Astrocyte of the spinal cord (primary cell): ENCODE data around the gene TTLL4.

Source experiments
- DNase-seq: peaks from one replicate; pipeline ENCODE4 v3.0.0; 2011; ENCODE audit warnings: low read depth, low spot score
- H3K4me3 ChIP-seq: 2 replicates; pipeline ENCODE4 v1.5.1; 2011; ENCODE audit warnings: low read depth, mild to moderate bottlenecking, low read length, moderate library complexity
- in situ Hi-C: cut with HindIII; loops from 2 replicates; pipeline ENCODE4 v1.10.0; 2017; ENCODE audit warnings: low sequenced_read_pairs
- TF ChIP-seq, protein P1 (sequence below): IDR thresholded peaks from 2 replicates; pipeline ENCODE4 v1.5.1; 2012; ENCODE audit warnings: low read depth, mild to moderate bottlenecking, low read length, inconsistent platforms

TTLL4 gene

GRCh38 chr2:218748741-218749441 lies 38.3 kb downstream of the TTLL4 start:
- no peak overlapping the region for H3K4me3 ChIP-seq
- TF ChIP-seq, protein P1, sequence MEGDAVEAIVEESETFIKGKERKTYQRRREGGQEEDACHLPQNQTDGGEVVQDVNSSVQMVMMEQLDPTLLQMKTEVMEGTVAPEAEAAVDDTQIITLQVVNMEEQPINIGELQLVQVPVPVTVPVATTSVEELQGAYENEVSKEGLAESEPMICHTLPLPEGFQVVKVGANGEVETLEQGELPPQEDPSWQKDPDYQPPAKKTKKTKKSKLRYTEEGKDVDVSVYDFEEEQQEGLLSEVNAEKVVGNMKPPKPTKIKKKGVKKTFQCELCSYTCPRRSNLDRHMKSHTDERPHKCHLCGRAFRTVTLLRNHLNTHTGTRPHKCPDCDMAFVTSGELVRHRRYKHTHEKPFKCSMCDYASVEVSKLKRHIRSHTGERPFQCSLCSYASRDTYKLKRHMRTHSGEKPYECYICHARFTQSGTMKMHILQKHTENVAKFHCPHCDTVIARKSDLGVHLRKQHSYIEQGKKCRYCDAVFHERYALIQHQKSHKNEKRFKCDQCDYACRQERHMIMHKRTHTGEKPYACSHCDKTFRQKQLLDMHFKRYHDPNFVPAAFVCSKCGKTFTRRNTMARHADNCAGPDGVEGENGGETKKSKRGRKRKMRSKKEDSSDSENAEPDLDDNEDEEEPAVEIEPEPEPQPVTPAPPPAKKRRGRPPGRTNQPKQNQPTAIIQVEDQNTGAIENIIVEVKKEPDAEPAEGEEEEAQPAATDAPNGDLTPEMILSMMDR = no peak
- in situ Hi-C loops = no loop called here
- no peak for DNase-seq

DNA sequence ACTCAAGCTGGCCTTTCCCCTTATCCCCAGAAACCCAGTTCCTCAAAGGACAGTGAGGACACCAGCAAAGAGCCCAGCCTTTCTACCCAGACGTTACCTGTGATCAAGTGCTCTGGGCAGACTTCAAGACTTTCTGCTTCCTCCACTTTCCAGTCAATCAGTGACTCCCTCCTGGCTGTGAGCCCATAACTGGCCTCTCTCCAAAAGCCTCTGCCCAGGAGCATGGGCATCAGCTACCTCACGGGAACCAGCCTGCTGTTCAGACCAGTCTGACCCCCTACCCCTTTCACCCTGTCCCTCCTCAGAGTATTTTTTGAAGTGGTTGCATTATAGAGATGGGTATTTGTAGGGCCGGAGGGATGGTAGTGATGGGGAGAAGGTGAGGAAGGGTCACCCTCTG lies 43.6 kb downstream of the TTLL4 start:
- H3K4me3 ChIP-seq = no peak overlapping the region
- DNase-seq = no peak
- in situ Hi-C loops = no loop called here
- TF ChIP-seq, protein P1 = no peak

GRCh38 chr2:218754781-218755180 lies 44.1 kb downstream of the TTLL4 start:
- no peak for DNase-seq
- in situ Hi-C loops = no loop called here
- TF ChIP-seq, protein P1 = no peak
- no peak overlapping the region for H3K4me3 ChIP-seq

DNA sequence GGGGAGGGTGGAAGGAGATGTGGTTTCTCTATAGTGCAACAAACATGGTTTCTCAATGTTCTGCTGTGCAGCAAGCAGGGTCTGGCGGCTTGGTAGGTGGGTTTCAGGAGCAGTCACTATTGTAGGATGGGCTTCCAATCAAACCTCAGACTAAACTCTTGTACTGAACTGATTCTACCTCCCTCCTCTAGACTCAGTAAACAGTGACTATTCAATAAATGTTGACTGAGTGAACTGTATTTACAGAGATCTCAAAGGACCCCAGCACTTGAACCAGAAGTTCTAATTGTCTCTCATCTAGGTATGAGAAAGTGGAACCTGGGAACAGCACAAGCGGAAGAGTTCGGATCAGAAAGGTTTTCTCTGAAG lies 44.5 kb downstream of the TTLL4 start:
- no peak for DNase-seq
- TF ChIP-seq, protein P1 = no peak
- H3K4me3 ChIP-seq = no peak overlapping the region
- in situ Hi-C loops = no loop called here

DNA sequence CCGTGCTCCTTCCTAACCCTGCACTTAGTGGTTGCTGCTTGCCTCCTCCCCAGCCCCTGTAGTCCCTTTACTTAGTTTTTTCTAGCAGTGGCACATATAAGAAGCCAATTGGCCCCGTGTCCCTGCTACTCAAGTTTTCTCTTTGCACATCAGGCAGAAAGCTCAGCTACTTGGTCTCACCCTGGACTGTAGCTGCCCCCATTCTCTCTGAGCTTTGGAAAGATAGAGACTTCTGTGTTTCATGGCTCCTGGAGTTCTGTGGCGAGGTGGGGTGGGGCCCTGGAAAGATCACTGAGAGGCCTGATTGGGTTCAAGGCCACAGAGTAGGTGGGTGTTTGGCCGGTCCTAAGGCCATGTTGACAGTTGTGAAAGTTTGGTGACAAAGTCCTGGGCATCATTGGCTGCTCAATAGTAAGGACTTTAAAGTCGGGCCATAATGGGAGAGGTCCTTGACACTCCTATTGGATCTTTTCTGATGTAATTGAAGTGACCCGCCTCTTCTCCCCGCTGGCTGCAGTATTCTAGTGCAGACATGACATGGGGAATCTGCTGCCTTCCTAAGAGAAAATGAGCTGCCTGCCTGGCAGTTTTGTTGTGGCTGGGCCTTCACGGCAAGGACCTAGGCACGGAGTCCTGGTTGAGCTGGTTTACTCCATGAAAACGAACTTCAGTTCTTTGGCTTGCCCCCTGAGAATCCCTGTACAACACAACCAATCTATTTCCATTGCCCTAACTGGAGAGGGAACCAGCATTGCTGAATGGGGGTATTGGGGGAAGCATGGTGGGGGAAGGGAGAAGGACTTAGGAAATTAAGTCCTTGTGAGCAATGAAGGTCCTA lies 45.2 kb downstream of the TTLL4 start:
- no peak overlapping the region for H3K4me3 ChIP-seq
- in situ Hi-C loops = no loop called here
- TF ChIP-seq, protein P1 = no peak
- DNase-seq = no peak

GRCh38 chr2:218756599-218757377 lies 46.2 kb downstream of the TTLL4 start:
- in situ Hi-C loops = no loop called here
- no peak for DNase-seq
- H3K4me3 ChIP-seq = no peak overlapping the region
- TF ChIP-seq, protein P1 = no peak
